LNCAP (cell line): ENCODE results near the gene FBLIM1.

ENCODE experiments used
- CTCF ChIP-seq: fragments of 450-650 bp; IDR thresholded peaks from 2 replicates; pipeline ENCODE4 v1.5.1; 2017; ENCODE audit warnings: mild to moderate bottlenecking

FBLIM1 gene

GRCh38 chr1:15727424-15727823, 31.2 kb upstream of the FBLIM1 start:
- no peak for TF ChIP-seq CTCF

- TF ChIP-seq CTCF = no peak
Measured at GRCh38 chr1:15727866-15728534, 30.6 kb upstream of the FBLIM1 start.

- no peak for TF ChIP-seq CTCF
Measured at GRCh38 chr1:15728937-15729657, 29.5 kb upstream of the FBLIM1 start.

GRCh38 chr1:15730423-15730822, 28.2 kb upstream of the FBLIM1 start:
- no peak for TF ChIP-seq CTCF

- no peak for TF ChIP-seq CTCF
Measured at GRCh38 chr1:15730936-15731335, 27.7 kb upstream of the FBLIM1 start.

- no peak for TF ChIP-seq CTCF
Measured at GRCh38 chr1:15731735-15732685, 26.6 kb upstream of the FBLIM1 start.

GRCh38 chr1:15732686-15733081, 25.9 kb upstream of the FBLIM1 start:
- no peak for TF ChIP-seq CTCF
